K562 (cell line): ENCODE measurements around the gene SYNJ2. TPM values are rescaled to one million over a fixed set of nuclear protein-coding genes. Genes with fewer than 3 reads are reported as not detected.

Source experiments
- ATF6 ChIP-seq: sonication (generic); formaldehyde crosslinking; IDR thresholded peaks from 2 replicates; pipeline ENCODE4 v1.4.0; 2020; ENCODE audit warnings: mild to moderate bottlenecking, missing genetic modification reagents
- DDX20 ChIP-seq: fragments of 450-650 bp; IDR thresholded peaks from 2 replicates; pipeline ENCODE4 v1.6.1; 2016; ENCODE audit warnings: missing genetic modification characterization, low read depth, mild to moderate bottlenecking, missing compliant biosample characterization, moderate library complexity
- EP400 ChIP-seq: fragments of 450-650 bp; IDR thresholded peaks from 2 replicates; pipeline ENCODE4 v1.6.1; 2017; ENCODE audit warnings: antibody characterized with exemption, mild to moderate bottlenecking, moderate library complexity
- HMGN3 ChIP-seq: IDR thresholded peaks from 2 replicates; pipeline ENCODE4 v1.6.1; 2011; ENCODE audit warnings: borderline replicate concordance, low read depth, mild to moderate bottlenecking, mixed read lengths, low read length; ENCODE audit not compliant: insufficient read length; ENCODE audit errors: extremely low read depth
- MLLT1 ChIP-seq, 2 experiments: fragments of 450-650 bp; IDR thresholded peaks; 2 replicates each; pipeline ENCODE4 v1.6.1; 2016
- RCOR1 ChIP-seq, 2 experiments: IDR thresholded peaks; 2 replicates each; pipeline ENCODE4 v1.6.1; 2012; ENCODE audit warnings: low read depth in 2 of 2, low read length in 2 of 2, borderline replicate concordance in 1 of 2, improper control_type of control experiment in 1 of 2
- SMARCE1 ChIP-seq: fragments of 450-650 bp; IDR thresholded peaks from 2 replicates; pipeline ENCODE4 v1.7.1; 2016; ENCODE audit warnings: mild to moderate bottlenecking
- U2AF2 ChIP-seq: fragments of 200-400 bp; formaldehyde crosslinking; optimal IDR thresholded peaks from 2 replicates; pipeline ENCODE3; 2017; ENCODE audit warnings: low read depth, mild to moderate bottlenecking, low read length
- ZBTB12 ChIP-seq: fragments of 250-450 bp; sonication (Bioruptor Pico); IDR thresholded peaks from 2 replicates; pipeline ENCODE4 v1.4.0; 2020
- ZEB2 ChIP-seq: fragments of 450-650 bp; IDR thresholded peaks from 2 replicates; pipeline ENCODE4 v1.6.1; 2016
- ZNF124 ChIP-seq: sonication (generic); formaldehyde crosslinking; IDR thresholded peaks from 2 replicates; pipeline ENCODE4 v1.8.1; 2022; ENCODE audit warnings: missing genetic modification reagents
- ZNF740 ChIP-seq, 3 experiments: fragments of 200-800 bp in 1 of 3; sonication (Bioruptor generic) in 1 of 3; sonication (generic) in 1 of 3; formaldehyde crosslinking in 1 of 3; IDR thresholded peaks; 2 replicates each; pipeline versions ENCODE4 v1.6.1 to v1.8.0; 2016 to 2022; ENCODE audit warnings: mild to moderate bottlenecking in 2 of 3, missing compliant biosample characterization in 2 of 3, missing genetic modification characterization in 2 of 3, missing genetic modification reagents in 1 of 3
- polyA plus RNA-seq, 8 experiments: library from polyadenylated mRNA; depleted of rRNA in 4 of 8; stranded (reverse) in 5 of 8; unstranded in 3 of 8; fragments of >200 nt; fragmentation: Nextera tagmentation in 2 of 8; fragmentation: Illumina TruSeq in 1 of 8; extraction: Ambion mirVana in 2 of 8; extraction: Trizol in 1 of 8; gene quantifications; 2 replicates each; pipeline versions ENCODE4 v1.2.1 to v1.2.3, GENCODE V29; 2011 to 2014; ENCODE audit warnings: inconsistent platforms in 1 of 8, missing spikeins in 1 of 8
- total RNA-seq, 7 experiments: library from RNA; depleted of rRNA in 6 of 7; stranded (reverse); fragments of >200 nt in 6 of 7; fragmentation: Illumina TruSeq in 2 of 7; extraction: Trizol in 2 of 7; gene quantifications; 2 replicates each; pipeline versions ENCODE4 v1.2.1 to v1.2.3, GENCODE V29; 2011 to 2021; ENCODE audit warnings: low replicate concordance in 1 of 7

Gene SYNJ2
- total and polyA plus RNA-seq, 9 of the 15 experiments (the other 6 are each of a cell fraction or from before 2014, with no cell fraction given) = 3.0 to 27.7 (median 17.8) TPM

GRCh38 chr6:158031381-158032353 lies 50.0 kb downstream of the SYNJ2 start (continued):
- TF ChIP-seq MLLT1 (IDR thresholded peaks at IDR 0.05) = peak in 1 of 2 experiments; percentile 74; a peak in 2 of 4 replicates
- no peak for TF ChIP-seq HMGN3
- no peak for TF ChIP-seq EP400
- TF ChIP-seq DDX20 (tag) = no peak
- TF ChIP-seq RCOR1 (IDR thresholded peaks at IDR 0.05; ENCODE audit: borderline replicate concordance in 1 of 2, low read depth in 2 of 2, low read length in 2 of 2) = peak in 1 of 2 experiments; percentile 33; a peak in 1 of 4 replicates
- TF ChIP-seq SMARCE1 = peak; percentile 85; the same call in 1 of the 2 replicates
- TF ChIP-seq ZBTB12 (CRISPR knock-in tag) = no peak
- TF ChIP-seq ATF6 = no peak
- no peak for TF ChIP-seq U2AF2
- 0 out of 2 replicates have a peak, but pooled peaks have one; percentile 29 for TF ChIP-seq ZNF740 (CRISPR knock-in tag; IDR thresholded peaks at IDR 0.05)
- TF ChIP-seq ZNF740 (tag; IDR thresholded peaks at IDR 0.05) = peak in 1 of 2 experiments; percentile 93; a peak in 2 of 4 replicates
- TF ChIP-seq ZEB2 = no peak
- TF ChIP-seq ZNF124 (CRISPR knock-in tag) = no peak
